Mucosa of rectum (tissue), 2 donors: ENCODE measurements around the gene ASB14.
"Not testable (repeated sequence)": the region's sequence is repeated elsewhere in the genome, so short reads cannot be mapped to it uniquely, and the experiment has no call there.

Experiments used
- H3K27ac ChIP-seq, 2 donors: one replicate each; pipeline ENCODE4 v1.7.0; 2013; ENCODE audit warnings: inconsistent platforms in 2 of 2, low read depth in 2 of 2, low read length in 2 of 2
- H3K27me3 ChIP-seq, 2 donors: one replicate each; pipeline ENCODE4 v1.7.0; 2013; ENCODE audit warnings: low read length in 2 of 2; ENCODE audit not compliant: control insufficient read depth in 2 of 2, insufficient read depth in 2 of 2
- H3K36me3 ChIP-seq, 2 donors: one replicate each; pipeline ENCODE4 v1.7.0; 2013; ENCODE audit warnings: low read length in 2 of 2; ENCODE audit not compliant: control insufficient read depth in 2 of 2, insufficient read depth in 2 of 2
- H3K4me1 ChIP-seq, 2 donors: one replicate each; pipeline ENCODE4 v1.7.0; 2013; ENCODE audit warnings: low read length in 2 of 2, mild to moderate bottlenecking in 1 of 2; ENCODE audit not compliant: control insufficient read depth in 2 of 2, insufficient read depth in 2 of 2
- H3K4me3 ChIP-seq, 2 donors: one replicate each; pipeline ENCODE4 v1.7.0; 2013; ENCODE audit warnings: low read length in 2 of 2
- H3K9ac ChIP-seq, 2 donors: one replicate each; pipeline ENCODE4 v1.7.0; 2013; ENCODE audit warnings: low read length in 2 of 2, low read depth in 1 of 2, mild to moderate bottlenecking in 1 of 2
- H3K9me3 ChIP-seq, 2 donors: one replicate each; pipeline ENCODE4 v1.7.0; 2013; ENCODE audit warnings: low read length in 2 of 2; ENCODE audit not compliant: control insufficient read depth in 2 of 2
- donor health status: healthy.
- donor health status: Normal muscosa, but diverticular disease.

ASB14 gene

DNA sequence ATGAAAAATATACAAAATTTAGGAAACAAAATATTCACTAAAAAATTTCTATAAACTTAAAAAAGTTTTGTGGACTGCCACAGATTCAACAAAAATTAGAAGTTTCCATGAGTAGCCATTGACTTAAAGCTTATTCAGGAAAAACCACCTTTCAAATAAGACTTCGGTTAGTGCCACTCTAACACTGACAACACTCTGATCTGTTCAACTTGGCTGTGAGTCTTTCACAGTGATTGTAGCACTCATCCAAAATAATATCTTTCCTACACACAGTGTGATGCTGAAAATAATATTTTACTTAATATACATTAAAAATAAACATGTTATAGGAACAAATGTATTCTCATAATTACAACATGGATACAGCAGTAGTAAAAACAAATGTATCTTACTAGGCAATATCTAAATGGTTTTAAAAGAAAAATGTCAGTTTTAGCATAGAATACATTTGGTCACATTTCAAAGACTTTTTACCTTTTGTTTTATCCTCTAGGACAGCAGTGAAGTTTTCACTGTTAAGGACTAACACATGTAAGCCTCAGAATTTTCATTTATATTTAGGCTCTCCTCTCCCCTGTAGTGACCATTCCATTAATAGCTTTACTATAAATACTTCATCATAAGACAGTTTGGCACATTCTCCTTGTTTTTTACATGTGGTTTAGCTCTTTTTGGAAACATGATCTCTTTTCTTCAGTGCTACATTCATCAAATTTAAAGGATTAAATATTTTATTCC lies at the start of gene ASB14:
TSS of gene ASB14 (minus strand) at position 527 of the 738 bp plus-strand sequence. CDS start 652 bp downstream, outside the sequence.
- H3K27ac ChIP-seq = no peak within 1 kb of the TSS

DNA sequence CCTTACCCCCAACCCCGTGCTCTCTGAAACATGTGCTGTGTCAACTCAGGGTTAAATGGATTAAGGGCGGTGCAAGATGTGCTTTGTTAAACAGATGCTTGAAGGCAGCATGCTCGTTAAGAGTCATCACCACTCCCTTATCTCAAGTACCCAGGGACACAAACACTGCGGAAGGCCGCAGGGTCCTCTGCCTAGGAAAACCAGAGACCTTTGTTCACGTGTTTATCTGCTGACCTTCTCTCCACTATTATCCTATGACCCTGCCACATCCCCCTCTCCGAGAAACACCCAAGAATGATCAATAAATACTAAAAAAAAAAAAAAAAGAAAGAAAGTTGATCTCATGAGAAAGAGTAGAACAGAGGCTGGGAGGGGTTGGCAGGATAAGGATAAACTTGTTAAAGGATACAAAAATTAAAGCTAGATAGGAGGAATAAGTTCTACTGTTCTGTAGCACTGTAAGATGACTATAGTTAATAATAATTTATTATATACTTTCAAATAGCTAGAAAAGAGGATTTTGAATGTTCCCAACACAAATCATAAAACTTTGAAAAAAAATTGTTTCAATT lies 46.7 kb upstream of the ASB14 start:
- H3K4me1 ChIP-seq, H3K9me3 ChIP-seq, H3K27me3 ChIP-seq, H3K4me3 ChIP-seq, H3K9ac ChIP-seq, H3K27ac ChIP-seq, H3K36me3 ChIP-seq: not testable (repeated sequence)

More for the DNA sequence above, at the start of gene ASB14:
- Histone ChIP-seq H3K4me1 (no peaks in the 10 kb centered on the region), H3K36me3 (no peaks in the 10 kb centered on the region), H3K9me3 (no peaks in the 10 kb centered on the region), H3K9ac (no peak within 1 kb of the TSS), H3K27me3 (no peaks in the 10 kb centered on the region), H3K4me3 (no peak within 1 kb of the TSS)

DNA sequence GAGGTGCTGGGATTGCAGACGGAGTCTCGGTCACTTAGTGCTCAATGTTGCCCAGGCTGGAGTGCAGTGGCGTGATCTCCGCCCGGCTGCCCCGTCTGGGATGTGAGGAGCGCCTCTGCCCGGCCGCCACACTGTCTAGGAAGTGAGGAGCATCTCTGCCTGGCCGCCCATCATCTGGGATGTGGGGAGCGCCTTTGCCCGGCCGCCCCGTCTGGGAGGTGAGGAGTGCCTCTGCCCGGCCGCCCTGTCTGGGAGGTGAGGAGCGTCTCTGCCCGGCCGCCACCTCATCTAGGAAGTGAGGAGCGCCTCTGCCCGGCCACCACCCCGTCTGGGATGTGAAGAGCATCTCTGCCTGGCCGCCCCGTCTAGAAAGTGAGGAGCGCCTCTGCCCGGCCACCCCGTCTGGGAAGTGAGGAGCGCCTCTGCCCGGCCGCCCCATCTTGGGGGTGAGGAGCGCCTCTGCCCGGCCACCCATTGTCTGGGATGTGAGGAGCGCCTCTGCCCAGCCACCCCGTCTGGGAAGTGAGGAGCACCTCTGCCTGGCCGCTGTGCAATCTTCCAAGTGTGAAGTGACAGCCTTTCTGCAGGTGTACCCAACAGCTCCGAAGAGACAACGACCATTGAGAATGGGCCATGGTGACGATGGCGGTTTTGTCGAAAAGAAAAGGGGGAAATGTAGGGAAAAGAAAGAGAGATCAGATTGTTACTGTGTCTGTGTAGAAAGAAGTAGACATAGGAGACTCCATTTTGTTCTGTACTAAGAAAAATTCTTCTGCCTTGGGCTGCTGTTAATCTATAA lies 46.0 kb upstream of the ASB14 start:
- not testable (repeated sequence) for H3K27me3 ChIP-seq, H3K4me3 ChIP-seq, H3K9ac ChIP-seq, H3K36me3 ChIP-seq, H3K4me1 ChIP-seq, H3K9me3 ChIP-seq, H3K27ac ChIP-seq

DNA sequence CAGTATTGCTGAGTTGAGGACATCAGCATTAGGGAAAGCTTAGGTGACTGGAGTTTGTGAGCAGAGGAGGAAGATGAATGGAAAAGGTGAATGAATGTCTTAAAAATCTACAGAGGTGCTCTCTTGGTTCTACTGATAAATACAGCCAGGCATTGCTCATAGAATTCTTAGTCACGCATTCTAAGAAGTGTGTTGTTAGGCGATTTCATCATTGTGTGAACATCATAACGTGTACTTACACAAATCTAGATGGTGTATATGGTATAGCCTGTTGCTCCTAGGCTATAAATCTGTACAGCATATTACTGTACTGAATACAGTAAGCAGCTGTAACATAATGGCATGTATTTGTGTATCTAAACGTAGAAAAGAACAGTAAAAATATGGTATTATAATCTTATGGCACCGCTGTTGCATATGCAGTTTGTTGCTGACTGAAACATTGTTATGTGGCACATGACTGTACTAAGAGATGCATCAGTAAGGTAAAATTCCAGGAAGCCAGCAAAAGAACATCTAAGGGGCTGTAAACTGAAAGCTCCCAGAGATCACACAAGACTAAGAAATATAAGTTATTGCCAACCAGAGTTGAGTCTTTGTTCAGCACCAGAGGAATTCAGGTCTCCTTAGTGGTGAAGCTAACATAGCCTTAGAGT lies 42.9 kb upstream of the ASB14 start:
- H3K27me3 ChIP-seq = peaks cover 0 to 3% of the 10 kb centered on the region in 2 donors
- H3K9me3 ChIP-seq = no peaks in the 10 kb centered on the region
- H3K4me1 ChIP-seq = no peaks in the 10 kb centered on the region
- H3K4me3 ChIP-seq = no peak overlapping the region
- H3K36me3 ChIP-seq = no peaks in the 10 kb centered on the region
- H3K27ac ChIP-seq = no peak overlapping the region
- H3K9ac ChIP-seq = no peak overlapping the region

DNA sequence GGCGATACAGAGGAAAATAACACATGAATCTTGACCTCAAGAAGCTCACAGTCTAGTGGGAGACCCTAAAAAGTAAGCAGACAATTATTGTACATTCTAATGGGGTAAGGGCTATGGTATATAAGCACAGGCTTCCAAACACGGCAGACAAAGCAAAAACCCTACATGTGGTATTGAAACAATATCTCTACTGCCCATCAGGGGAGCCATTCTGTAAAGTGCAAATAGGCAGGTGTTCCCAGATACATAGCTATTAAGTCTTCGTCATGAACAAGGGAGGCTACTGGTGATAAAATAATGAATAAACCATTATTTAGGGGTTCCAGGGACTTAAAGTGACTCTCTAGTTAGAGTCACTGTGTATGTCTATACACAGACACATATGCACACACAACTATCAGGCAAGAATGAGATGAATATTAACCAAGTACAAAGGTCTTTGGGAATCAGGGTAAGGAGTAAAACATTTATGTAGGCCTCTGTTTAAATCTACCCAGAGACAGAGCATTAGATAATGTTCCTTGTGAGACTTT lies 38.7 kb upstream of the ASB14 start:
- Histone ChIP-seq H3K27me3 (no peaks in the 10 kb centered on the region), H3K9ac (no peak overlapping the region), H3K4me1 (no peaks in the 10 kb centered on the region), H3K9me3 (no peaks in the 10 kb centered on the region), H3K36me3 (no peaks in the 10 kb centered on the region), H3K4me3 (no peak overlapping the region), H3K27ac (no peak overlapping the region)

DNA sequence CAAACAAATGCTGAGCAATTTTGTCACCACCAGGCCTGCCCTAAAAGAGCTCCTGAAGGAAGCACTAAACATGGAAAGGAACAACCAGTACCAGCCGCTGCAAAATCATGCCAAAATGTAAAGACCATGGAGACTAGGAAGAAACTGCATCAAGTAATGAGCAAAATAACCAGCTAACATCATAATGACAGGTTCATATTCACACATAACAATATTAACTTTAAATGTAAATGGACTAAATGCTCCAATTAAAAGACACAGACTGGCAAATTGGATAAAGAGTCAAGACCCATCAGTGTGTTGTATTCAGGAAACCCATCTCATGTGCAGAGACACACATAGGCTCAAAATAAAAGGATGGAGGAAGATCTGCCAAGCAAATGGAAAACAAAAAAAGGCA lies 34.0 kb upstream of the ASB14 start:
- not testable (repeated sequence) for H3K27ac ChIP-seq, H3K27me3 ChIP-seq, H3K4me3 ChIP-seq, H3K4me1 ChIP-seq, H3K9me3 ChIP-seq, H3K9ac ChIP-seq, H3K36me3 ChIP-seq

DNA sequence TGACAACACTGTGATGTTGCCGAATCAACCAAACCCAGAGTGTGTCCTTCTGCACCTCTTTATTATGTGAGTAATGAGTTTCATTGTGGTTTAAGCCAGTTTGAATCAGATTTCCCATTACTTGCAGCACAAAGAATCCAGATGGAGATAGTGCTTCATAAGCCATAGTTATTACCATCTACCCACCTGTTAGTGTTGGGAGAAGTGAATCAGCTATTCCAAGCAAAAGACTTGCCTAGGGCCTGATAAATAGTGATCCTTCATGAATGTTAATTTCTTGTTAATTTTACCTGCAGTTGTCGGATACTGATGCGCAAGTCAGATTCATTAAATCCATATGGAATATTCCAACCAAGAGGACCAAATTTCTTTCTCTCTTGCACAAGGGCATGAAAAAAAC lies 21.7 kb upstream of the ASB14 start:
- Histone ChIP-seq H3K36me3 (no peaks in the 10 kb centered on the region), H3K27me3 (no peaks in the 10 kb centered on the region), H3K27ac (no peak overlapping the region), H3K9me3 (no peaks in the 10 kb centered on the region), H3K9ac (no peak overlapping the region), H3K4me1 (no peaks in the 10 kb centered on the region), H3K4me3 (no peak overlapping the region)

DNA sequence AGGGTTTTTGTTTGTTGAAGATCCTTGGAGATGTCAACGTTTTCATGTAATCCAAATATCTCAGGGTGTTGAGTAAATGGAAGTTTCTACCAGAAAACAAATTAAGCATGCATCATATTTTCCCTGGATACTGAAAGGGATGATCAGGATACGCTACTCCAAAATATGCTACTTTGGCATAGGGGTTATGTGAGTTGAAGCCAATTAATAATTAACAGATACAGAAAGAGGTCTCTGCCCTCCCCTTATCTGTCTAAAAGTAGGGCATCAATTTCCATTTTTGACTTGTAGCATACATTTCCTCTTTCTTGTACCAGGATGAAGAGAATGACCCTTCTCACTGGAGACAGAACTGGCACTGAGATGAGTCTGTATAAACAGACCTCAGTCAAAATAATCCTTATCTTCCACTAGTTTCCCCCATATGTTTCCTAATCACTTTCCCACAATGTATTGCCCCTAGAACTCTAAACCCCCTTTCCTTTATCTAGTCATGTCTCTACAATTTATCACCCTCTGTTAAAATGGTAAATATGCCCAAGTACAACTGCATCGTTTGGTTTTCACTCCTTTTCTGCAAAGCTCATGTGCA lies 17.4 kb upstream of the ASB14 start:
- Histone ChIP-seq H3K9ac (no peak overlapping the region), H3K4me3 (no peak overlapping the region), H3K27me3 (no peaks in the 10 kb centered on the region), H3K27ac (no peak overlapping the region), H3K36me3 (no peaks in the 10 kb centered on the region), H3K4me1 (no peaks in the 10 kb centered on the region), H3K9me3 (no peaks in the 10 kb centered on the region)

DNA sequence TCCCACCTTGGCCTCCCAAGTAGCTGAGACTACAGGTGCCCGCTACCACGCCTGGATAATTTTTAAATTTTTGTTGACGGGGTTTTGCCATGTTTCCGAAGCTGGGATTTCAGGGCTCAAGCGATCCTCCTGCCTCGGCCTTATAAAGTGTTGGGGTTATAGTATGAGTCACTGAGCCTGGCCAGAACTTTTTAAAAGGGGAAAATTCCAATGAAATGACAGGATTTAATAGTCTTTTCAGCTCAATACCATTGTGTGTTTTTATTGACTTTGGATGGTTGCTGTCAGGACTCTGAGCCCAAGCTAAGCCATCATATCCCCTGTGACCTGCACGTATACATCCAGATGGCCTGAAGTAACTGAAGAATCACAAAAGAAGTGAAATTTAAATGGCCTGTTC lies 11.0 kb upstream of the ASB14 start:
- H3K4me1 ChIP-seq, H3K27me3 ChIP-seq, H3K9me3 ChIP-seq, H3K9ac ChIP-seq, H3K27ac ChIP-seq, H3K4me3 ChIP-seq, H3K36me3 ChIP-seq: not testable (repeated sequence)
